ENCODE results near the gene PLCH1. TPM values are rescaled to one million over a fixed set of nuclear protein-coding genes. Genes with fewer than 3 reads are reported as not detected.

Gene PLCH1
- total RNA-seq, 1 donor, result 11.7 TPM

- H3K4me3 ChIP-seq (ENCODE audit: low read depth, low read length), result no peak overlapping the region
- no peak for TF ChIP-seq CTCF (IDR thresholded peaks at IDR 0.05; ENCODE audit: insufficient read depth, low read depth, low read length)
- no peak for DNase-seq (ENCODE audit: low read depth)
Observed at GRCh38 chr3:155697542-155697941, 47.3 kb downstream of the PLCH1 start.

GRCh38 chr3:155690921-155691320, 54.0 kb downstream of the PLCH1 start:
- H3K4me3 ChIP-seq (ENCODE audit: low read depth, low read length), result no peak overlapping the region
- no peak for TF ChIP-seq CTCF (IDR thresholded peaks at IDR 0.05; ENCODE audit: insufficient read depth, low read depth, low read length)
- DNase-seq (ENCODE audit: low read depth), result peak; percentile 23

GRCh38 chr3:155688481-155688880, 56.4 kb downstream of the PLCH1 start:
- no peak overlapping the region for H3K4me3 ChIP-seq (ENCODE audit: low read depth, low read length)
- TF ChIP-seq CTCF (IDR thresholded peaks at IDR 0.05; ENCODE audit: insufficient read depth, low read depth, low read length), result no peak
- DNase-seq (ENCODE audit: low read depth), result no peak

- no peak for DNase-seq (ENCODE audit: low read depth)
- no peak overlapping the region for H3K4me3 ChIP-seq (ENCODE audit: low read depth, low read length)
- TF ChIP-seq CTCF (IDR thresholded peaks at IDR 0.05; ENCODE audit: insufficient read depth, low read depth, low read length), result no peak
Observed at GRCh38 chr3:155683344-155683720, 61.5 kb downstream of the PLCH1 start.

- DNase-seq (ENCODE audit: low read depth), result no peak
- no peak for TF ChIP-seq CTCF (IDR thresholded peaks at IDR 0.05; ENCODE audit: insufficient read depth, low read depth, low read length)
- H3K4me3 ChIP-seq (ENCODE audit: low read depth, low read length), result no peak overlapping the region
Observed at GRCh38 chr3:155682426-155683343, 62.2 kb downstream of the PLCH1 start.

GRCh38 chr3:155676252-155676981, 68.5 kb downstream of the PLCH1 start:
- peak; percentile 61 for DNase-seq (ENCODE audit: low read depth)

More at GRCh38 chr3:155676252-155676981, 68.5 kb downstream of the PLCH1 start:
- TF ChIP-seq CTCF (IDR thresholded peaks at IDR 0.05; ENCODE audit: insufficient read depth, low read depth, low read length), result no peak
- peak overlapping the region; percentile 36 for H3K4me3 ChIP-seq (ENCODE audit: low read depth, low read length)
